Astrocyte (in vitro differentiated cells and primary cell): ENCODE measurements around the gene AASS. TPM values are rescaled to one million over a fixed set of nuclear protein-coding genes. Genes with fewer than 3 reads are reported as not detected.

Experiments used
- DNase-seq: peaks from one replicate; pipeline ENCODE4 v3.0.0-alpha.2; 2010; ENCODE audit warnings: low read depth
- FAIRE-seq: peaks from 2 replicates; lab custom pipeline; 2011; peaks lifted over from hg19 to GRCh38; lab: Jason Lieb, UNC
- H2AFZ ChIP-seq: 2 replicates; pipeline ENCODE4 v1.6.0; 2012; ENCODE audit warnings: low read depth, low read length, inconsistent platforms
- H3K27ac ChIP-seq: 2 replicates; pipeline ENCODE4 v1.5.1; 2011; ENCODE audit warnings: low read depth, low read length, inconsistent platforms
- H3K27me3 ChIP-seq: 2 replicates; pipeline ENCODE4 v1.6.0; 2011; ENCODE audit warnings: low read length, inconsistent platforms; ENCODE audit not compliant: insufficient read depth
- H3K36me3 ChIP-seq: 2 replicates; pipeline ENCODE4 v1.5.1; 2011; ENCODE audit warnings: low read length, inconsistent platforms; ENCODE audit not compliant: insufficient read depth
- H3K4me1 ChIP-seq: 2 replicates; pipeline ENCODE4 v1.5.1; 2011; ENCODE audit warnings: low read length, inconsistent platforms; ENCODE audit not compliant: insufficient read depth
- H3K4me2 ChIP-seq: 2 replicates; pipeline ENCODE4 v1.6.0; 2012; ENCODE audit warnings: low read length, inconsistent platforms
- H3K4me3 ChIP-seq: 2 replicates; pipeline ENCODE4 v1.5.1; 2011; ENCODE audit warnings: low read depth, mild to moderate bottlenecking, low read length, inconsistent platforms; ENCODE audit not compliant: insufficient read depth
- H3K79me2 ChIP-seq: 2 replicates; pipeline ENCODE4 v1.6.0; 2012; ENCODE audit warnings: mild to moderate bottlenecking, low read length, inconsistent platforms; ENCODE audit not compliant: insufficient read depth
- H3K9ac ChIP-seq: 2 replicates; pipeline ENCODE4 v1.6.0; 2012; ENCODE audit warnings: mild to moderate bottlenecking, low read length, inconsistent platforms
- H3K9me3 ChIP-seq: 2 replicates; pipeline ENCODE4 v1.5.1; 2012; ENCODE audit warnings: low read depth, mild to moderate bottlenecking, low read length, inconsistent platforms; ENCODE audit not compliant: insufficient read depth
- H4K20me1 ChIP-seq: 2 replicates; pipeline ENCODE4 v1.6.0; 2012; ENCODE audit warnings: low read length, inconsistent platforms; ENCODE audit not compliant: insufficient read depth
- H3K27ac Mint-ChIP-seq: one replicate; pipeline ENCODE4 v1.8.0; 2021; ENCODE audit warnings: mild to moderate bottlenecking, mixed read lengths; ENCODE audit not compliant: unreplicated experiment
- H3K27me3 Mint-ChIP-seq: one replicate; pipeline ENCODE4 v1.8.0; 2021; ENCODE audit warnings: low read depth, mixed read lengths; ENCODE audit not compliant: unreplicated experiment
- H3K36me3 Mint-ChIP-seq: one replicate; pipeline ENCODE4 v1.8.0; 2021; ENCODE audit warnings: low read depth, mixed read lengths; ENCODE audit not compliant: unreplicated experiment
- H3K4me1 Mint-ChIP-seq: one replicate; pipeline ENCODE4 v1.8.0; 2021; ENCODE audit warnings: low read depth, mixed read lengths; ENCODE audit not compliant: unreplicated experiment
- H3K4me3 Mint-ChIP-seq: one replicate; pipeline ENCODE4 v1.8.0; 2021; ENCODE audit warnings: mild to moderate bottlenecking, moderate library complexity, mixed read lengths; ENCODE audit not compliant: unreplicated experiment
- H3K9me3 Mint-ChIP-seq: one replicate; pipeline ENCODE4 v1.8.0; 2021; ENCODE audit warnings: mild to moderate bottlenecking, mixed read lengths; ENCODE audit not compliant: unreplicated experiment
- CTCF ChIP-seq: IDR thresholded peaks from 2 replicates; pipeline ENCODE4 v1.5.1; 2011; ENCODE audit warnings: low read depth, mild to moderate bottlenecking, inconsistent platforms, low read length, moderate library complexity; ENCODE audit not compliant: insufficient read depth
- EZH2 ChIP-seq: IDR thresholded peaks from 2 replicates; pipeline ENCODE4 v1.6.1; 2012; ENCODE audit warnings: mild to moderate bottlenecking, low read length, inconsistent platforms; ENCODE audit not compliant: insufficient read depth
- total RNA-seq: library from RNA; stranded (reverse); gene quantifications from 2 replicates; pipeline ENCODE4 v1.2.1, GENCODE V29; 2021

The AASS gene
- total RNA-seq, 1 donor from 2014 or later = 15.6 TPM

- Histone ChIP-seq H3K4me1 (peaks cover 8% of the 10 kb centered on the region), H3K4me2 (no peak overlapping the region), H3K4me3 (no peak overlapping the region), H3K27ac (no peak overlapping the region), H3K27me3 (no peaks in the 10 kb centered on the region), H4K20me1 (no peaks in the 10 kb centered on the region), H3K36me3 (no peaks in the 10 kb centered on the region), H2AFZ (no peak overlapping the region), H3K79me2 (peaks cover 22% of the 10 kb centered on the region), H3K9me3 (no peaks in the 10 kb centered on the region), H3K9ac (no peak overlapping the region)
- no peak for FAIRE-seq
- no peak for DNase-seq
- Mint-ChIP-seq H3K36me3 (no peaks in the 10 kb centered on the region), H3K4me1 (peaks cover 13% of the 10 kb centered on the region), H3K9me3 (no peaks in the 10 kb centered on the region), H3K27me3 (no peaks in the 10 kb centered on the region), H3K4me3 (no peak overlapping the region), H3K27ac (no peak overlapping the region)
- no peak for TF ChIP-seq EZH2
- no peak for TF ChIP-seq CTCF
Measured at GRCh38 chr7:122145937-122146645, 2.0 kb upstream of the AASS start.

- Histone ChIP-seq H3K27me3 (no peaks in the 10 kb centered on the region), H3K4me3 (peak overlapping the region; percentile 93), H3K4me1 (peaks cover 8% of the 10 kb centered on the region), H4K20me1 (no peaks in the 10 kb centered on the region), H3K9me3 (no peaks in the 10 kb centered on the region), H2AFZ (peak overlapping the region; percentile 96), H3K4me2 (peak overlapping the region; percentile 99), H3K27ac (peak overlapping the region; percentile 86), H3K79me2 (peaks cover 47% of the 10 kb centered on the region), H3K36me3 (no peaks in the 10 kb centered on the region), H3K9ac (peak overlapping the region; percentile 92)
- Mint-ChIP-seq H3K27ac (peak overlapping the region; percentile 96), H3K27me3 (no peaks in the 10 kb centered on the region), H3K36me3 (no peaks in the 10 kb centered on the region), H3K9me3 (no peaks in the 10 kb centered on the region), H3K4me1 (peaks cover 14% of the 10 kb centered on the region), H3K4me3 (peak overlapping the region; percentile 97)
- FAIRE-seq (no peak), DNase-seq (no peak)
- no peak for TF ChIP-seq CTCF
- no peak for TF ChIP-seq EZH2
Measured at GRCh38 chr7:122143376-122143750, 686 bp downstream of the AASS start.

GRCh38 chr7:122140918-122141317 lies 3.1 kb downstream of the AASS start:
- H3K4me3 ChIP-seq = no peak overlapping the region

More at GRCh38 chr7:122140918-122141317, 3.1 kb downstream of the AASS start:
- Mint-ChIP-seq H3K36me3 (no peaks in the 10 kb centered on the region), H3K4me3 (no peak overlapping the region), H3K27me3 (no peaks in the 10 kb centered on the region), H3K9me3 (no peaks in the 10 kb centered on the region), H3K27ac (no peak overlapping the region), H3K4me1 (peaks cover 23% of the 10 kb centered on the region)
- Histone ChIP-seq H3K4me2 (no peak overlapping the region), H2AFZ (no peak overlapping the region), H3K9me3 (no peaks in the 10 kb centered on the region), H3K79me2 (peaks cover 66% of the 10 kb centered on the region), H3K4me1 (peaks cover 27% of the 10 kb centered on the region), H3K9ac (no peak overlapping the region), H3K27ac (no peak overlapping the region), H3K27me3 (no peaks in the 10 kb centered on the region), H4K20me1 (no peaks in the 10 kb centered on the region), H3K36me3 (no peaks in the 10 kb centered on the region)
- TF ChIP-seq CTCF (no peak), EZH2 (no peak)
- FAIRE-seq (no peak), DNase-seq (no peak)
